Uterus (tissue), 4 donors: ENCODE measurements around the gene ARPC2. TPM values are rescaled to one million over a fixed set of nuclear protein-coding genes. Genes with fewer than 3 reads are reported as not detected.
A peak's percentile ranks its signal among the peaks of the same experiment; 100 is the strongest.

Experiments used
- DNase-seq, 2 donors: peaks; one replicate each; pipeline ENCODE4 v3.0.0-alpha.2; 2019 to 2020
- H3K27ac ChIP-seq, 2 donors: fragments of 200-600 bp; sonication (generic); 1 replicate in 1 of 2; 2 replicates in 1 of 2; pipeline ENCODE4 v1.5.1; 2016 to 2018
- H3K27me3 ChIP-seq, 2 donors: fragments of 200-600 bp; sonication (generic); one replicate each; pipeline ENCODE4 v1.5.1; 2018 to 2019; ENCODE audit warnings: control low read depth in 1 of 2
- H3K36me3 ChIP-seq, 2 donors: fragments of 200-600 bp; sonication (generic); one replicate each; pipeline ENCODE4 v1.5.1; 2019; ENCODE audit warnings: control low read depth in 1 of 2
- H3K4me1 ChIP-seq, 2 donors: fragments of 200-600 bp; sonication (generic); one replicate each; pipeline ENCODE4 v1.5.1; 2018 to 2019; ENCODE audit warnings: control low read depth in 1 of 2
- H3K4me3 ChIP-seq, 2 donors: fragments of 200-600 bp; sonication (generic); 1 replicate in 1 of 2; 2 replicates in 1 of 2; pipeline ENCODE4 v1.5.1; 2018 to 2019; ENCODE audit warnings: mild to moderate bottlenecking in 1 of 2
- H3K9me3 ChIP-seq, 2 donors: fragments of 200-600 bp; sonication (generic); one replicate each; pipeline ENCODE4 v1.5.1; 2019; ENCODE audit warnings: control low read depth in 1 of 2
- POLR2A ChIP-seq, 2 donors: fragments of 450-650 bp; IDR thresholded peaks; one replicate each; pipeline ENCODE4 v1.6.1; 2016; ENCODE audit warnings: antibody characterized with exemption in 2 of 2, mild to moderate bottlenecking in 1 of 2, moderate library complexity in 1 of 2
- intact Hi-C: fragments of 100-400 bp; cut with DNase I; formaldehyde crosslinking; loops from one replicate; pipeline ENCODE4 v1.15.1; 2023; ENCODE audit warnings: low total_unique reads
- total RNA-seq, 4 donors: library from RNA; depleted of rRNA in 3 of 4; stranded (reverse); fragments of >200 nt in 3 of 4; gene quantifications; one replicate each; pipeline versions ENCODE4 v1.1.0 to v1.2.4, GENCODE V29; 2014 to 2023
- TF ChIP-seq, protein P1 (sequence below), 4 experiments: fragments of 200-600 bp in 2 of 4; fragments of 450-650 bp in 2 of 4; sonication (generic) in 2 of 4; IDR thresholded peaks; one replicate each; pipeline ENCODE4 v1.5.1; 2016 to 2019; ENCODE audit warnings: antibody characterized with exemption in 4 of 4, mild to moderate bottlenecking in 2 of 4, moderate library complexity in 1 of 4
- donor health status: DM: yes; HTN: yes; CAD: no.

Gene ARPC2
- total RNA-seq, 4 donors from 2014 or later: 87.9 to 162 (median 159) TPM

DNA sequence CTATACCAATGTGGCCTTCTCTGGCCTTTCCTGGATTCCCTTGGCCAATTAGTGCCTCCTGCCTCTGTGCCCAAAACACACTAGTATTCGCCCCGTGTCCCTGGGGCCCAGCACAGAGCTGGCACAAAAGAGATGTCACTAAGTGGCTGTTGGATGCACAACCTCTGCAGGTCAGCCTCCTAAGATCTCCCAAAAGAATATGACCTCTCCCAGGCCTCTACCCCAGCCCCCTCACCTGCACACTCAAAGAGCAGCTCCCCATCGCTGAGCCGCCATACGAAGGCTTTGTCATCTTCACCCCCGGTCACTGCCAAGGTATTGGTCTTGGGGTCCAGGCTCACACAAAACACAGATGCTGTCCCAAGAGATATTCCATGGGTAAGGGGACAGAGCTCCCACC lies 50.3 kb downstream of the ARPC2 start:
- Histone ChIP-seq H3K27me3 (no peaks in the 10 kb centered on the region), H3K4me3 (no peak overlapping the region), H3K4me1 (peaks cover 9 to 18% of the 10 kb centered on the region in 2 donors), H3K36me3 (no peaks in the 10 kb centered on the region), H3K27ac (no peak overlapping the region), H3K9me3 (no peaks in the 10 kb centered on the region)
- intact Hi-C loops: loop anchor here (10.0 kb wide), 1 partner anchor 52 kb away; the partner anchor contains the start of gene ARPC2
- TF ChIP-seq, protein P1, sequence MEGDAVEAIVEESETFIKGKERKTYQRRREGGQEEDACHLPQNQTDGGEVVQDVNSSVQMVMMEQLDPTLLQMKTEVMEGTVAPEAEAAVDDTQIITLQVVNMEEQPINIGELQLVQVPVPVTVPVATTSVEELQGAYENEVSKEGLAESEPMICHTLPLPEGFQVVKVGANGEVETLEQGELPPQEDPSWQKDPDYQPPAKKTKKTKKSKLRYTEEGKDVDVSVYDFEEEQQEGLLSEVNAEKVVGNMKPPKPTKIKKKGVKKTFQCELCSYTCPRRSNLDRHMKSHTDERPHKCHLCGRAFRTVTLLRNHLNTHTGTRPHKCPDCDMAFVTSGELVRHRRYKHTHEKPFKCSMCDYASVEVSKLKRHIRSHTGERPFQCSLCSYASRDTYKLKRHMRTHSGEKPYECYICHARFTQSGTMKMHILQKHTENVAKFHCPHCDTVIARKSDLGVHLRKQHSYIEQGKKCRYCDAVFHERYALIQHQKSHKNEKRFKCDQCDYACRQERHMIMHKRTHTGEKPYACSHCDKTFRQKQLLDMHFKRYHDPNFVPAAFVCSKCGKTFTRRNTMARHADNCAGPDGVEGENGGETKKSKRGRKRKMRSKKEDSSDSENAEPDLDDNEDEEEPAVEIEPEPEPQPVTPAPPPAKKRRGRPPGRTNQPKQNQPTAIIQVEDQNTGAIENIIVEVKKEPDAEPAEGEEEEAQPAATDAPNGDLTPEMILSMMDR (IDR thresholded peaks at IDR 0.05): no peak
- TF ChIP-seq POLR2A (IDR thresholded peaks at IDR 0.05): no peak
- no peak for DNase-seq

- peak within 1 kb of the TSS; percentile 82 to 85 for H3K4me3 ChIP-seq
- intact Hi-C loops: loop anchor here (10.0 kb wide), 1 partner anchor 55 kb away; the partner anchor contains the start of gene ARPC2
Measured at GRCh38 chr2:218269900-218270720, 53.1 kb downstream of the ARPC2 start, which contains the start of the genes AAMP and PNKD. TSS of gene AAMP (minus strand) at chr2:218270137. CDS start at chr2:218270086, 51 bp downstream. TSS of gene PNKD (plus strand) at chr2:218270519. CDS start at chr2:218270536, 17 bp downstream.

GRCh38 chr2:218270721-218271486 lies 53.9 kb downstream of the ARPC2 start:
- peaks cover 11 to 22% of the 10 kb centered on the region in 2 donors for H3K4me1 ChIP-seq
- peak overlapping the region; percentile 65 to 86 for H3K27ac ChIP-seq
- DNase-seq: no peak
- H3K36me3 ChIP-seq: no peaks in the 10 kb centered on the region
- TF ChIP-seq, protein P1 (IDR thresholded peaks at IDR 0.05): no peak
- TF ChIP-seq POLR2A (IDR thresholded peaks at IDR 0.05): no peak
- H3K9me3 ChIP-seq: no peaks in the 10 kb centered on the region
- H3K27me3 ChIP-seq: no peaks in the 10 kb centered on the region
- peak overlapping the region; percentile 82 to 85 for H3K4me3 ChIP-seq
- intact Hi-C loops: no loop called here

More at GRCh38 chr2:218269900-218270720, 53.1 kb downstream of the ARPC2 start, which contains the start of the genes AAMP and PNKD:
- H3K27ac ChIP-seq: peak within 1 kb of the TSS; percentile 86
- DNase-seq: peak; percentile 100
- H3K36me3 ChIP-seq: no peaks in the 10 kb centered on the region
- H3K9me3 ChIP-seq: no peaks in the 10 kb centered on the region
- TF ChIP-seq, protein P1 (IDR thresholded peaks at IDR 0.05): peak; percentile 20 to 37 (median 30)
- peak; percentile 83 for TF ChIP-seq POLR2A (IDR thresholded peaks at IDR 0.05)
- H3K4me1 ChIP-seq: peaks cover 11 to 22% of the 10 kb centered on the region in 2 donors
- H3K27me3 ChIP-seq: no peaks in the 10 kb centered on the region

- TF ChIP-seq, protein P1 (IDR thresholded peaks at IDR 0.05): no peak
- TF ChIP-seq POLR2A (IDR thresholded peaks at IDR 0.05): no peak
- H3K27ac ChIP-seq: peak overlapping the region; percentile 21 to 86
- no peaks in the 10 kb centered on the region for H3K36me3 ChIP-seq
- peaks cover 11 to 22% of the 10 kb centered on the region in 2 donors for H3K4me1 ChIP-seq
- H3K27me3 ChIP-seq: no peaks in the 10 kb centered on the region
- no peaks in the 10 kb centered on the region for H3K9me3 ChIP-seq
- intact Hi-C loops: no loop called here
- peak overlapping the region; percentile 82 to 85 for H3K4me3 ChIP-seq
- DNase-seq: no peak
Measured at GRCh38 chr2:218271487-218271797, 54.5 kb downstream of the ARPC2 start.
